Muscle layer of colon (tissue), 2 donors: ENCODE results near the gene UBN2.
"Not testable (repeated sequence)": the region's sequence is repeated elsewhere in the genome, so short reads cannot be mapped to it uniquely, and the experiment has no call there.

Experiments used
- H3K27ac ChIP-seq: one replicate; pipeline ENCODE4 v1.7.0; 2013; ENCODE audit warnings: low read depth, mild to moderate bottlenecking, low read length, moderate library complexity
- H3K27me3 ChIP-seq, 2 donors: one replicate each; pipeline ENCODE4 v1.7.0; 2013; ENCODE audit warnings: low read length in 2 of 2, mild to moderate bottlenecking in 2 of 2; ENCODE audit not compliant: insufficient read depth in 2 of 2, control insufficient read depth in 1 of 2
- H3K36me3 ChIP-seq: one replicate; pipeline ENCODE4 v1.7.0; 2013; ENCODE audit warnings: mild to moderate bottlenecking, low read length; ENCODE audit not compliant: insufficient read depth
- H3K4me1 ChIP-seq: one replicate; pipeline ENCODE4 v1.7.0; 2013; ENCODE audit warnings: mild to moderate bottlenecking, low read length; ENCODE audit not compliant: insufficient read depth
- H3K4me3 ChIP-seq, 2 donors: one replicate each; pipeline ENCODE4 v1.7.0; 2013; ENCODE audit warnings: low read length in 2 of 2, low read depth in 1 of 2, mild to moderate bottlenecking in 1 of 2, moderate library complexity in 1 of 2
- H3K9ac ChIP-seq: one replicate; pipeline ENCODE4 v1.7.0; 2013; ENCODE audit warnings: low read length
- H3K9me3 ChIP-seq: one replicate; pipeline ENCODE4 v1.7.0; 2013; ENCODE audit warnings: mild to moderate bottlenecking, low read length
- donor health status: abdominal sarcoma.
- donor health status: Adenocarcinoma of cecum.

Gene UBN2

DNA sequence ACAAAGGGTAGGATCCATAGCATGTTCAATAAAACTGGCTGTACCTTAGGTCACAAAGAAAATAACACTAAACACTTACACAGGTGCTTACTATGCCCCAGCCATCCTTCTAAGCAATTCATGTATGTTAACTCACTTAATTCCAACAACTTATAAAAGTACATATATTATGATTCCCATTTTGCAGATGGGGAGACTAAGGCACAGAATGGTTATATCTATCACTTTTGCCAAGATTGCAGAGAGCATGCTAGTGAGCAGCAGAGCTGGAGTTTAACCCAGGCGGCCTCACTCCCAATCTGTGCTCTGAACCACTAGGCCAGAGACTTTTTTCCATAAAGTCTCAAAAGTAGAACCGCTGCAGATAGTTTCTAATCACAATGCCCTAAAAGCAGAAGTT lies 18.9 kb upstream of the UBN2 start:
- Histone ChIP-seq H3K27me3 (no peaks in the 10 kb centered on the region), H3K4me3 (no peak overlapping the region), H3K27ac (no peak overlapping the region), H3K9ac (no peak overlapping the region), H3K36me3 (no peaks in the 10 kb centered on the region), H3K9me3 (no peaks in the 10 kb centered on the region), H3K4me1 (no peaks in the 10 kb centered on the region)

DNA sequence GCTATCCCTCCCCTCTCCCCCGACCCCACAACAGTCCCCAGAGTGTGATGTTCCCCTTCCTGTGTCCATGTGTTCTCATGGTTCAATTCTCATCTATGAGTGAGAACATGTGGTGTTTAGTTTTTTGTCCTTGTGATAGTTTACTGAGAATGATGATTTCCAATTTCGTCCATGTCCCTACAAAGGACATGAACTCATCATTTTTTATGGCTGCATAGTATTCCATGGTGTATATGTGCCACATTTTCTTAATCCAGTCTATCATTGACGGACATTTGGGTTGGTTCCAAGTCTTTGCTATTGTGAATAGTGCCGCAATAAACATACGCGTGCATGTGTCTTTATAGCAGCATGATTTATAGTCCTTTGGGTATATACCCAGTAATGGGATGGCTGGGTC lies 17.5 kb upstream of the UBN2 start:
- H3K4me1 ChIP-seq, H3K27ac ChIP-seq, H3K27me3 ChIP-seq, H3K9ac ChIP-seq, H3K36me3 ChIP-seq, H3K9me3 ChIP-seq, H3K4me3 ChIP-seq: not testable (repeated sequence)

GRCh38 chr7:139218173-139218572 lies 12.9 kb upstream of the UBN2 start:
- Histone ChIP-seq H3K36me3 (no peaks in the 10 kb centered on the region), H3K4me1 (no peaks in the 10 kb centered on the region), H3K27me3 (no peaks in the 10 kb centered on the region), H3K27ac (no peak overlapping the region), H3K4me3 (no peak overlapping the region), H3K9me3 (no peaks in the 10 kb centered on the region), H3K9ac (no peak overlapping the region)

GRCh38 chr7:139224219-139224618 lies 6.8 kb upstream of the UBN2 start:
- Histone ChIP-seq H3K4me1 (no peaks in the 10 kb centered on the region), H3K4me3 (no peak overlapping the region), H3K9ac (no peak overlapping the region), H3K27me3 (no peaks in the 10 kb centered on the region), H3K27ac (no peak overlapping the region), H3K36me3 (no peaks in the 10 kb centered on the region), H3K9me3 (no peaks in the 10 kb centered on the region)

DNA sequence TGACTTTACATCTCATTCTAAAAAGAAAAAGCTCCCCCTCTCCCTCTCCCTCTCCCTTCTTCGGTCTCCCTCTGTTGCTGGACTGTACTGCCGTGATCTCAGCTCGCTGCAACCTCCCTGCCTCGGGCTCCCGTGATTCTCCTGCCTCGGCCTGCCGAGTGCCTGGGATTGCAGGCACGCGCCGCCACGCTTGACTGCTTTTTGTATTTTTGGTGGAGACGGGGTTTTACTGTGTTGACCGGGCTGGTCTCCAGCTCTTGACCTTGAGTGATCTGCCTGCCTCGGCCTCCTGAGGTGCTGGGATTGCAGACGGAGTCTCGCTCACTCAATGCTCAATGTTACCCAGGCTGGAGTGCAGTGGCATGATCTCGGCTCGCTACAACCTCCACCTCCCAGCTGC lies 6.2 kb upstream of the UBN2 start:
- not testable (repeated sequence) for H3K9ac ChIP-seq, H3K36me3 ChIP-seq, H3K27me3 ChIP-seq, H3K27ac ChIP-seq, H3K4me1 ChIP-seq, H3K4me3 ChIP-seq, H3K9me3 ChIP-seq

GRCh38 chr7:139225286-139226157 lies 5.5 kb upstream of the UBN2 start:
- not testable (repeated sequence) for H3K4me3 ChIP-seq, H3K9ac ChIP-seq, H3K36me3 ChIP-seq, H3K9me3 ChIP-seq, H3K27me3 ChIP-seq, H3K27ac ChIP-seq, H3K4me1 ChIP-seq

DNA sequence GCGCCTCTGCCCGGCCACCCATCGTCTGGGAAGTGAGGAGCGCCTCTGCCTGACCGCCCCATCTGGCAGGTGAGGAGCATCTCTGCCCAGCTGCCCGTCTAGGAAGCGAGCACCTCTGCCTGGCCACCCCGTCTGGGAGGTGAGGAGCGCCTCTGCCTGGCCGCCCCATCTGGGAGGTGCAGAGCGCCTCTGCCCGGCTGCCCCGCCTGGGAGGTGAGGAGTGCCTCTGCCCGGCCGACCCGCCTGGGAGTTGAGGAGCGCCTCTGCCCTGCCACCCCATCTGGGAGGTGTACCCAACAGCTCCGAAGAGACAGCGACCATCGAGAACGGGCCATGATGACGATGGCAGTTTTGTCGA lies 4.9 kb upstream of the UBN2 start:
- H3K27ac ChIP-seq, H3K9me3 ChIP-seq, H3K36me3 ChIP-seq, H3K27me3 ChIP-seq, H3K4me3 ChIP-seq, H3K4me1 ChIP-seq, H3K9ac ChIP-seq: not testable (repeated sequence)

DNA sequence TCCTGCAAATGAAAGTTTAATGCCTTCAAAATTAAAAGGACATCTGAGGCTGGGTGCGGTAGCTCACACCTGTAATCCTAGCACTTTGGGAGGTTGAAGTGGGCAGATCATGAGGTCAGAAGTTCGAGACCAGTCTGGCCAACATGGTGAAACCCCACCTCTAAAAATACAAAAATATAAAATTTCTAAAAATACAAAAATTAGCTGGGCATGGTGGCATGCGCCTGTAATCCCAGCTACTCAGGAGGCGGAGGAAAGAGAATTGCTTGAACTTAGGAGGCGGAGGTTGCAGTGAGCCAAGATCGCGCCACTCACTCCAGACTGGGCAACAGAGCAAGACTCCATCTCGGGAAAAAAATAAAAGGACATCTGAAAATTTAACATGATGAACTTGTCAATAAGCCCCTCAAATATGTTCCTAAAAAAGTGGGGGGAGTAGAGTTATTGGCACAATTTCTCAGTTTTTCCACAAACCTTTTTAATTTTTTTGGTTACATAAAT lies 4.0 kb upstream of the UBN2 start:
- not testable (repeated sequence) for H3K36me3 ChIP-seq, H3K4me1 ChIP-seq, H3K27ac ChIP-seq, H3K9me3 ChIP-seq, H3K4me3 ChIP-seq, H3K27me3 ChIP-seq, H3K9ac ChIP-seq

- H3K4me1 ChIP-seq = peaks cover 14% of the 10 kb centered on the region
- no peak overlapping the region for H3K27ac ChIP-seq
- H3K4me3 ChIP-seq = peak overlapping the region; percentile 89 to 94
- H3K9me3 ChIP-seq = no peaks in the 10 kb centered on the region
- H3K9ac ChIP-seq = no peak overlapping the region
- H3K27me3 ChIP-seq = no peaks in the 10 kb centered on the region
- no peaks in the 10 kb centered on the region for H3K36me3 ChIP-seq
These were observed 1.0 kb upstream of the UBN2 start for GRCh38 chr7:139230023-139230422.

DNA sequence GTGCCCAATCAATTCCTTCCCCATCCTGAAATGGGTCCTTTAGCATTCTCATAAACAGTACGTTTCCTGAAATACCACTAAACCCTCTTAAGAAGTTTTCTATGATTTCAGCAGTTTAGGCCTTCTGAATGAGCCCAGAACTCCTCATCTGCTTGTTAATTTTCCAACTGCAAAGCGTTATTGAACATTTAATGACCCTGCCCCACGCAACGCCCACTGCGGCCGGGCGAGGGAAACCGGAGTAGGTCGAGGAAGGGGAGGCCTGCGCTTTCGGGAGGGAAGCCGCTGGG lies 608 bp upstream of the UBN2 start:
- peak overlapping the region; percentile 92 for H3K27ac ChIP-seq
- no peaks in the 10 kb centered on the region for H3K36me3 ChIP-seq
- peak overlapping the region; percentile 89 to 94 for H3K4me3 ChIP-seq
- no peaks in the 10 kb centered on the region for H3K27me3 ChIP-seq
- no peaks in the 10 kb centered on the region for H3K9me3 ChIP-seq
- peak overlapping the region; percentile 69 for H3K9ac ChIP-seq
- H3K4me1 ChIP-seq = peaks cover 14% of the 10 kb centered on the region

GRCh38 chr7:139231513-139232376 lies 708 bp downstream of the UBN2 start:
- peak overlapping the region; percentile 92 for H3K27ac ChIP-seq
- no peaks in the 10 kb centered on the region for H3K36me3 ChIP-seq
- peaks cover 14% of the 10 kb centered on the region for H3K4me1 ChIP-seq
- H3K9ac ChIP-seq = peak overlapping the region; percentile 69
- no peaks in the 10 kb centered on the region for H3K27me3 ChIP-seq
- no peaks in the 10 kb centered on the region for H3K9me3 ChIP-seq
- peak overlapping the region; percentile 89 to 94 for H3K4me3 ChIP-seq

DNA sequence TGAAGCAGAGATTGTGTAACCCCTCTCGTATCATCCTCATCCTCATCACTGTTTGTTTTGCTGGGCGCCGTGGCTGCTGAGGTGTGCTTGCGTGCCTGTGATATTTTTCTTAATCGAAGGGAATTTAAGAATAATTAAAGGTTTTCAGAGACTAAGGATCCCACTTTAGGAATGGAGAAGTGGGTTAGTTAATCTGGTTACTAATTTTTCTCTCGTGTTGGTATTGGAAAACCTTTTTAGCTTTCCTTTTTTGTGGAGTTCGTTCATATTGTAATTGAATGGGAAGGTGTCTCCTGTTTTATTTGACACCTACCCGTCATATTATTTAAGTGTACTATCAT lies 1.3 kb downstream of the UBN2 start:
- no peaks in the 10 kb centered on the region for H3K9me3 ChIP-seq
- H3K4me1 ChIP-seq = peaks cover 14% of the 10 kb centered on the region
- H3K9ac ChIP-seq = no peak overlapping the region
- peak overlapping the region; percentile 89 to 94 for H3K4me3 ChIP-seq
- no peaks in the 10 kb centered on the region for H3K27me3 ChIP-seq
- peaks cover 2% of the 10 kb centered on the region for H3K36me3 ChIP-seq
- peak overlapping the region; percentile 70 for H3K27ac ChIP-seq
